NCI-H1048 (cell line): ENCODE measurements around the gene PTPRCAP.
A peak's percentile ranks its signal among the peaks of the same experiment; 100 is the strongest.

Experiments used
- DNase-seq: peaks from one replicate; lab custom pipeline; 2025; lab: John Stamatoyannopoulos, UW

The PTPRCAP gene

DNA sequence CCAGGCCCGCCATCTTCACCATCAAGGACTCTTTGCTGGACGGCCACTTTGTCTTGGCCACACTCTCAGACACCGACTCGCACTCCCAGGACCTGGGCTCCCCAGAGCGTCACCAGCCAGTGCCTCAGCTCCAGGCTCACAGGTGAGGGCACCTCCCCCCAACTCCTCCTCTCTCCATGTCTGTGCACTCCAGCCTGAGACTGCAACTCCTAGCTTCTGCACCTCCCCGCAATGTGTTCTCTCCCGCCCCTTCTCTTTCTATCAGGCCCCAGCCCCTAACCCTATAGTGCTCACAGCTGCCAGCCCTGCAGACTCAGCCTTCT, 41.3 kb downstream of the PTPRCAP start:
- no peak for DNase-seq

DNA sequence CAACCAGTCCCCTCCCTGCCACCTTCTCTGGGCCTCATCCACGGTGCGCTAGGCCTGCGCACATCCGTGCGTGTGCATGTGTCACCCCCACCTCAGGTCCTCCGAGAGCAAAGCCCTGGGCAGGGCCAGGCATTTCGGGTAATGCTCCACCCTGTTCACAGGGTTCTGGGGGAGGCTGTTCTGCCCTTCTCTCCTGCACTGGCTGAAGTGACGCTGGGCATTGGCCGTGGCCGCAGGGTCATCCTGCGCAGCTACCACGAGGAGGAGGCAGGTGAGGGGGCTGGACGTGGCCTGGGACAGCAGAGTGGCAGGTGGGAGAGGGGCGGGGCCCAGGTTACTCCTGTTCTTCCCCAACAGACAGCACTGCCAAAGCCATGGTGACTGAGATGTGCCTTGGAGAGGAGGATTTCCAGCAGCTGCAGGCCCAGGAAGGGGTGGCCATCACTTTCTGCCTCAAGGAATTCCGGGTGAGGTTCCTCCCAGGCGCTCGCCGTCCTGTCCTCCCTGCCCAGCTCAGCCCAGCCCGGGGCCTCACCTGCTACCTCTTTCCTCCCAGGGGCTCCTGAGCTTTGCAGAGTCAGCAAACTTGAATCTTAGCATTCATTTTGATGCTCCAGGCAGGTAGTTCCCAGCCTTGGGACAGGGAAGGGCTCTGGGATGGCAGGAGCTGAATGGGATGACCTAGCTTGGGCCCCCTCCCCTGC, 41.8 kb downstream of the PTPRCAP start:
- DNase-seq = no peak

DNA sequence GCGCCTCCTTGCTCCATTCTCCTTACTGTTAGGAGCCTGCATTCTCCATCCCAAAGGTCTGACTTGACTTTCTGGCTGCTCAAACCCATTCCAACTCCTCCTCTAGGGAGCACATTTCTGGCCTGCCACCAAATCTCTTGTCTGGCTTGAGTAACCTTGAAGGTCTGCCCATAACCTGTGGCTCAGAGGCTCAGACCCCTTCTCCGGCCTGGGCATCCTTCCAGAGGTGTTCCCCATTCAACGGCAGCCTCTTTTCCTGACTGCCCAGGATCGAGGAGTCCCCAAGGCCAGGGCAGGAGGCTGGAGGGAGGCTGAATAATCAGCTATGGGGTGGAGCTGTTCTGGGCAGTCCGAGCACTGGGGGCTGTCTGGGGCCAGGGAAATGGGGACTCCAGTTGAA, 43.5 kb downstream of the PTPRCAP start:
- no peak for DNase-seq

DNA sequence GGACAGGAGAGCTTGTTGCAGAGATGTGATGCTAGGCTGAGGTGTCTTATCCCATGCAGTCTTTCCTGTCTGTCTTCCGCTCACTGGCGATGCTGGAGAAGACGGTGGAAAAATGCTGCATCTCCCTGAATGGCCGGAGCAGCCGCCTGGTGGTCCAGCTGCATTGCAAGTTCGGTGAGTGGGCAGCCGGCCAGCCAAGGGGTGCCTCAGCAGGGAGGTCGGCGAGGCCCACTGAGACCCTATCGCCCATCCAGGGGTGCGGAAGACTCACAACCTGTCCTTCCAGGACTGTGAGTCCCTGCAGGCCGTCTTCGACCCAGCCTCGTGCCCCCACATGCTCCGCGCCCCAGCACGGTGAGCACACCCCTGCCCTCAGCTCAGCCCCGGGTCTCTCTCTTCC, 44.0 kb downstream of the PTPRCAP start:
- DNase-seq = no peak

DNA sequence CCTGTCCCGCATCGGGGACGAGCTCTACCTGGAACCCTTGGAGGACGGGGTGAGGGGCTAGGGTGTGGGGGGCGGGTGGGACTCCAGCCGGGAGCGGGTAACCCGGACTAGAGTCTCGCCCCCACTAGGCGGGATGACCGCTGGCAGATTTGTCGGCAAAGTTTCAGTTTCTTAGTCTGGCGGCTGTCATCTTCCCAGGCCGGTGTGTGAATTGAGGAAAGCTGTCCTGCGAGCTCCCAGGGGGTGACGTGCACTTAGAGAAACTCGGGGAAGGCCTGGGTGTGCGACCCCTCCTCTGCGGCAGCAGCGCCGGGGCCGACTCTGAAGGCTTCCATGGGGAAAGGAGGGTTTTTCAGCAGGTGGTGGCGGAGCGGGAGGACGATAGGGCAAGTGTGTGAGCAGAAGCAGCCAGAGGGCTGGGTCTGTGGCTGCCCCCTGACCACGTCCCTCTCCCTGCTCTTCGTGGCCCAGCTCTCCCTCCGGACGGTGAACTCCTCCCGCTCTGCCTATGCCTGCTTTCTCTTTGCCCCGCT, 45.2 kb downstream of the PTPRCAP start:
- DNase-seq = no peak

DNA sequence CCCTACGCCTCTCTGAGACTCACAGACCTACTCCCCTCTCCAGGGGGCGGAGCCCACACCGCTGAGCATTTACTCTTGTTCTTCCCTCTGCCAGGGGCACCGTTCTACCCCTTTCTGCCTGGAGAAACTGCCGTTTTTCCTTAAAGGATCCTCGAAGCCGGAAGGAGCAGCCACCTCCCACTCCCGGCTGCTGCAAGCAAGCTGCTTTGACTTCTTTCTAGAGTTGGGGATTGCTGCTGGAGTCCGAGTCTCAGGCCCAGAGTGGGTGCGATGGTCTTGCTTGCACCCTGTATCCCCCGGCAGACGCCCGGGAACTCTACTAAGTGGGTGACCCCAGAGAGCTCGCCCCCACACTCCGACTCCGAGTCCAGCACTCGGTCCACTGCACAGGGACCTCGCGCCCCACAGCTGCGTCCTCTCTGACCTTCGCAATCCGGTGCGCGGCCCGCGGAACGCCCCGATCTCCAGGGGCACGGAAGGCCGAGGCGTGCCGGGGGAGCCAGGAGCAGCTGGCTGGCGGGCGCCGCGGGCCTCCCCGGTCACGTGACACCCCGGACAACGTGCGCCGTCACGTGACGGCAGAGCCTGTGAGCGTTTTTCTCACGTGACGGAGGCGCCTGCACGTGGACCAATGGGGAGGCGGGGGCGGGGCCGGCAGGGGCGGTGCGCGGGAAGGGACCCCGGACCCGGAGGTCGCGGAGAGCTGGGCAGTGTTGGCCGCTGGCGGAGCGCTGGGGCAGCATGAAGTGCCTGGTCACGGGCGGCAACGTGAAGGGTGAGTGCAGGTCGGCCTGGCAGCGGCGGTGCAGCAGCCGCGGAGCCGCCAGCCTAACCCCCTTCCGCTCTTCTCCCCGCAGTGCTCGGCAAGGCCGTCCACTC, 45.9 kb downstream of the PTPRCAP start, which contains the start of gene RAD9A:
Gene RAD9A (plus strand): TSS at position 683 of the 879 bp plus-strand sequence. CDS start 59 bp downstream, at position 742.
- DNase-seq = peak; percentile 84

DNA sequence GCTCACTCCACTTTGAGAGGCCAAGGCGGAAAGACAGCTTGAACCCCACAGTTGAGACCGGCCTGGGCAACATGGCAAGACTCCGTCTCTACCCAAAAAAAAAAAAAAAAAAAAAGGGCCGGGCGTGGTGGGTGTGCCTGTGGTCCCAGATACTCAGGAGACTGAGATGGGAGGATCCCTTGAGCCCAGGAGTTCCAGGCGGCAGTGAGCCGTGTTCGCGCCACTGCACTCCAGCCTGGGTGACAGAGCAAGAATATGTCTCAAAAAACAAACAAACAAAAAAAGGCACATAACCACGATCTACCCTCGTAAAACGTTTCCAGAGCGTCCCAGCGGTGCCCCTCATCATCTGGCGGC, 46.6 kb downstream of the PTPRCAP start:
- DNase-seq = no peak

DNA sequence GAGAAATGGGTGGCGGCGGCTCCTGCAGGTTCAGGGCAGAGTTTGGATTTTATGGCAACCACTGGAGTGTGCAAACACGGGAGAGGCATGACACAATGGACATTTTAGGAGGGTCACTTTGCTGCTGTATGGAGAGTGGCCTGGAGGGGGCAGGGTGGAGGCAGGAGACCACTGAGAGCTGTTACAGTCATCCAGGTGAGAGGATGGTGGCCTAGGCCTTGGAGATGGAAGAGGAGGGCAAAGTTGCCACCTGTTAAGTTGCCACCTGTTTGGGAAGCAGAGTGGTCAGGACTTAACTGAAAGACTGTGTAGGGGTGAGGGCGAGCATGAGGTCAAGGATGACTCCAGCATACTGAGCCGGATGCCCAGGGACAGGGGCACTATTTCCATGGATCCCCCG, 48.0 kb downstream of the PTPRCAP start:
- DNase-seq = no peak

DNA sequence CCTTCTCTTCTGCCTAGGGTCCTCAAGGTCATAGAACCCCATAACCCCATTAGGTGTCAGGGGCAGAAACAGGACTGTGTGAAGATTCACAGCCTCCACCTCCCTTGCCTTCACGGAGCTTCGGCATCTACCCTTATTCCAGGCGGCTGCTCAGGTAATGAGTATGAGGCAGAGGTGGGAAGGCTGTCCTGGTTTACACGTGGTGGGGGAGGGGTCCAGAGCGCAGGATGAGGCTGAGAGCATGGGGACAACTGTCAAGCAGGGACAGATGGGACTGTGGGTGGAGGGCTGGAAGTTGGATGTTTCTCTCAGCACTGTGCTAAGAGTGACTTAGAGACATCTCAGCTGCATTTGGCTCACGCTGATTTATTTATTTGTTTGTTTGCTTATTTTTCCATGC, 50.0 kb downstream of the PTPRCAP start:
- DNase-seq = no peak

DNA sequence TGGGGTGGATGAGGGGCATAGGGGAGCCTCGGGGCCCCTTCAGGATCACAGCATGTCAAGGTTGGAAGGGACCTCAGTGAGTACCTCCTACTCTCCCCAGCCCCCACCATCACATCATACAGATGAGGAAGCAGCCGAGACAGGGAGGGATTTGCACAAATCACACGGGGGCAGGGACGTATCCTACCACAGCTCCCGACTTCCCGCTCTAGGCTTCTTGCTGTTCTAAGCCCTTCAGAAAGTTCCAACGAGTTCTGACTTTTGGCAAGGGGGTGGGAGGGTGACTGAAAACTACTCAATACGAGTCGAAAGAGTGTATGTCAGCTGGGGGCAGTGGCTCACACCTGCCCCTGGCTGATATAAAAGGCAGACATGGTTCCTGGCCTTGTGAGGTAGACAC, 50.4 kb downstream of the PTPRCAP start:
- DNase-seq = no peak
